Left forelimb (tissue), 1 donor: ENCODE results near the gene MT1E.
"Not testable (repeated sequence)": the region's sequence is repeated elsewhere in the genome, so short reads cannot be mapped to it uniquely, and the experiment has no call there.

Source experiments
- DNase-seq: peaks from one replicate; pipeline ENCODE4 v3.0.0-alpha.2; 2018; ENCODE audit warnings: low spot score

MT1E gene

DNA sequence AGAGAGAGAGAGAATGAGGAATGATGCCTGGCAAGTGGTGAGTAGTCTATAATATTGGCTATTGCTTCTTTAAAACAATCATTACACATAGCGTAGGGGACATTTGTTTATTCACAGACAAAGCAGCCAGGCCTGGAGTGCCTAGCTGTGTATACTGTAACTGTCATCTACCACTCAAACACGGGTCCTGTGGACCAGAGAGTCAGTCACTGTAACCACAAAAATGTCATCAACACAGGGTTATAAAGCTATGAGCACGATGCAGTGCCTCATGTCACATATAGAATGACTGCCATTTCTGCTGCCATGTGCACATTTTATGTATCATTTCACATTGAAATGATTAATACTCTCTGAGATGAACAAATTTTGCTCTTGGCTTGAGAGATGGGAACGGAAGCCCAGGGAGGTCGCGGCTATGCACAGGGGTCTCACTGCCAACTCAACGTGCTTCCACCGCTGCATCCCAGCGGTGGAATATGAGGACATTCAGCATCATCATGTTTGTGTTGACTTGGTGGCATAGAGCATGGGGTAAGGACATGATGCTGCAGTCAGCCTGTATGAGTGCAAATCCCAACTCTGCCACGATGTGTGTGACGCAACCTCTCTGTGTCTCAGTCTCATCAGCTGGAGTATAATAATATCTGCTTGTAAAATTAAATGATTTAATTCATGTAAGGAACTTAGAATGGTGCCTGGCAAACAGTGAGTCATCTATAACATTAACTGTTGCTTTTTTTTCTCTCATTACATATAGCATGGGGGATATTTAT, 47.4 kb downstream of the MT1E start:
- DNase-seq, result no peak

DNA sequence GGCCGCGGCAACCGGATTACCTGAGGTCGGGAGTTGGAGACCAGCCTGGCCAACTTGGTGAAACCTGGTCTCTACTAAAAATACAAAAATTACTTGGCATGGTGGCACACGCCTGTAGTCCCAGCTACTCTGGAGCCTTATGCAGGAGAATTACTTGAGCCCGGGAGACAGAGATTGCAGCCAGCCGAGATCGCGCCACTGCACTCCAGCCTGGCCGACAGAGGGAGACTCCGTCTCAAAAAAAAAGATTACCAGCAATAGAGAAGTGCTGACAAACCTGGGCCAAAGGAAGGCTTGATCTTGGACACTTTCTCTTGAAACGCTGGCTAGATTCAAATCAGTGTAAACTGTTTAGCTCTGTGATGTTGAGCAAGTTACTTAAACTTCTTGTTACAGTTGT, 48.3 kb downstream of the MT1E start:
- no peak for DNase-seq

DNA sequence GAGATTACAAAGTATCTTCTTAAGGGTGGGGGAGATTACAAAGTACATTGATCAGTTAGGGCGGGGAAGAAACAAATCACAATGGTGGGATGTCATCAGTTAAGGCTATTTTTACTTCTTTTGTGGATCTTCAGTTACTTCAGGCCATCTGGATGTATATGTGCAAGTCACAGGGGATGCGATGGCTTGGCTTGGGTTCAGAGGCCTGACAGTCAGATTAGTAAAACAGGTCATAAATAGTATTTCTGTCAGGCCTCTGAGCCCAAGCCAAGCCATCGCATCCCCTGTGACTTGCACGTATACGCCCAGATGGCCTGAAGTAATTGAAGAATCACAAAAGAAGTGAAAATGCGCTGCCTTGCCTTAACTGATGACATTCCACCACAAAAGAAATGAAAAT, 49.0 kb downstream of the MT1E start:
- not testable (repeated sequence) for DNase-seq

DNA sequence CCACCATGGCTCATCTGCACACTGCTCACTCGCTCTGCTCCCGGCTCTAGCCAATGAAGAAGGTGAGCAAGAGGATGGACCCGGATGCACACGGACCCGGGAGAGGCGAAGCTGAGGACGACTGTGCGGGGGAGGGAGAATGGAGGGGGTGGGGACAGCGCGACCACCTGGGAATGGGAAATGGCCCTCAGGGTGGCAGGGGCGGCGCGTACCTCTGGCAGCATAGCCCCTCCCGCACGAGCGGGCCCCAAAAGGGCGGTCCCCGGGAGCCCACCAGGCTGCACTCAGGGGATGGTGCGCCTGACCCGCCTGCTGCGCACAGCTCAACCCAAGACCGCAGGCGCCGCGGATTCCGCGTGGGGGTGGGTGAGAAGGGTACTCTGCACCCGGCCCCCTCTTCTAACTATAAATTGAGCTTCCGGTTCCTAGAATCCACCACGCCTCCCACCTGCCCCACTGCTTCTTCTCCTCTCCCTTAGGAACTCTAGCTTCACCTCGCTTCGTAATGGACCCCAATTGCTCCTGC, 50.2 kb downstream of the MT1E start:
- no peak for DNase-seq
